NCI-H146 (cell line): ENCODE measurements around the gene RGS17.
"Not testable (repeated sequence)": the region's sequence is repeated elsewhere in the genome, so short reads cannot be mapped to it uniquely, and the experiment has no call there.

Source experiments
- DNase-seq: peaks from one replicate; lab custom pipeline; 2025; lab: John Stamatoyannopoulos, UW

The RGS17 gene

DNA sequence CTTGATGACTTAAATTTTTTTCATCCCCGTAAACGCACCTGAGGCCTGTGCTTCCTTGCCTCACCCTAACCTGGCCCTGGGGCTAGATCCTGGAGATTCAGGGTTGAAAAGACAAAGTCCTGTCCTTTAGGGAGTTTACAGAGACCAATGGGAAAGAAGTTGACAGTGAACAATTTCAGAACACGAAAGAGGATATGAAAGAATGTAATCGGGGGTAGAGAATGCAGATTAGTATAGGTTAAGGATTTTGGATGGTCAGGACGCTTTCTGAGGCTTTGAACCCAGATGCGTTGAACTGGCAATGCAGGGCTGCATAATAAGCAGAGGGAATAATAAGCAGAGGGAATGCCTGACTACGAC is 146.6 kb downstream of the RGS17 start:
- DNase-seq, result no peak

DNA sequence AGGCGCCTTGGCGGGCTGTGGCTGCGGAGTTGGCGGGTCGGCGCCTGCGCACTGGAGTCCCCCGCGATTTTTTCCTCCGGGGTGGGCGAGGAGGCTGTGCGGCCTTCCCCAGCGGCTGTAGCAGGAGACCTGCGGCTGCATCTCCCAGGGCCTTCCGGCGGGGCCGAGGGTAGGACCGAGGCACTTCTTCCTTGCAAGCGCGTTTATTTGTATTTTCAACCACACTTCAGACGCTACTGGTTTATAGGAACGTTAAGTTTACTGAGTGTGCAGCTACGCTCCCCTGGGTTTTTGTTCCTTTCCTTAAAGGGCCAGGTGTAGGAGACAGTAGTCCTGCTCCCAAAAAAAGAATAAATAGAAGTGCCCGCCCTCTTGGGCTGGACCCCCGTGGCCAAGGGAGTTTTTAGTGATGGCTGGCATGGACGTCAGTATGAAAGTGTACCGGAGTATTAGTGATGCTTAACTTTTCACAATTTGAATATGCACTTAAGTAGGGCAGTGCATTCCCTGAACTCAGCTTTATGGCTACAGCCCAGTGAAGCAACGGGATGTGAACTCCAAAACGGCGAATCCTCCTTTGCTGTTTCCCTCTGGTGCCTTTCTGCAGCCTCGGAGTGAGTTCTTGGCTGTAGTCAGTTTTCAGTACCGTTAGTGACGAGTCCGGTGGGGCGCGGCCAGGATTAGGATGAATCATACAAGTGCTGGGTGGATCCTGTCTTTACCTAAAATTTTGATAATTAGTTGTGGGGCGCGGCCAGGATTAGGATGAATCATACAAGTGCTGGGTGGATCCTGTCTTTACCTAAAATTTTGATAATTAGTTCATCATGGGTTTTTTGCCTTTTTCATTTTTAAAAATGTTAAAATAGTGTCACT is 147.2 kb downstream of the RGS17 start:
- peak; percentile 99 for DNase-seq

DNA sequence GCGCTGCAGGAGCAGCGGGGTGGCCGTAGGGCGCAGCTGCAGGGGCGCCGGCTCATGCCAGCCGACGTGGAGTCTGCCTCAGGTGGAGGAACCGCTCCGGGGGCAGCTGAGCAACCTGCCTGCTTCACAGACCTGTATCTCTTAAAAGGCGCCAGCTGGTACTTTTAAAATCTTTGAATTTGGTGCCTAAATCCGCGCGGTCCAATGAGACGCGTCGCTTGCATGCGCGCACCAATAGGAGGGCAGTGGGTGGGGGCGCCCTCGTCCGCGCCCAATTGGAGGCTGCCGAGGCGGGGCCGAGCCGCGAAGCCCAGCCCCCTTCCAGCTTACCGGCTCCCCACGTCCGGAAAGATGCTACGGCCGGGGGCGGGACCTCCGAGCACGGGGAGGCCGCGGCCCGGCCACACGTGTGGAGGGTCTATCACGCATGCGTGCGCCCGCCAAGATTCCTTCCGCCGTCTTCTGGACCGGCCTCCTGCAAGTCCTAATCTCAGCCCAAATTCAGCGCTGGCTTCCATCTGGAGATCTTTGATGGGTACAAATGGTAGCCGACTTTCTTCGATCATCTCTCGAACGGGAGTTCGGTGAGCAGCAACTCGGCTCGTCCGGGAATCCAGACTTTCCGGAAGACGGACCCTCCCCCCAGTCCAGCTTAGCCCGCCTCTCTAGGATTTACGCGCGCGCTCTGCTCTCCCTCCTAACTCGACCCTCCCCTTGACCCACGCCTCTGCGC is 148.0 kb downstream of the RGS17 start, which contains the start of gene FBXO5:
TSS of gene FBXO5 (minus strand) at position 138 of the 733 bp plus-strand sequence. CDS start at position 56, 82 bp downstream.
- peak; percentile 100 for DNase-seq

DNA sequence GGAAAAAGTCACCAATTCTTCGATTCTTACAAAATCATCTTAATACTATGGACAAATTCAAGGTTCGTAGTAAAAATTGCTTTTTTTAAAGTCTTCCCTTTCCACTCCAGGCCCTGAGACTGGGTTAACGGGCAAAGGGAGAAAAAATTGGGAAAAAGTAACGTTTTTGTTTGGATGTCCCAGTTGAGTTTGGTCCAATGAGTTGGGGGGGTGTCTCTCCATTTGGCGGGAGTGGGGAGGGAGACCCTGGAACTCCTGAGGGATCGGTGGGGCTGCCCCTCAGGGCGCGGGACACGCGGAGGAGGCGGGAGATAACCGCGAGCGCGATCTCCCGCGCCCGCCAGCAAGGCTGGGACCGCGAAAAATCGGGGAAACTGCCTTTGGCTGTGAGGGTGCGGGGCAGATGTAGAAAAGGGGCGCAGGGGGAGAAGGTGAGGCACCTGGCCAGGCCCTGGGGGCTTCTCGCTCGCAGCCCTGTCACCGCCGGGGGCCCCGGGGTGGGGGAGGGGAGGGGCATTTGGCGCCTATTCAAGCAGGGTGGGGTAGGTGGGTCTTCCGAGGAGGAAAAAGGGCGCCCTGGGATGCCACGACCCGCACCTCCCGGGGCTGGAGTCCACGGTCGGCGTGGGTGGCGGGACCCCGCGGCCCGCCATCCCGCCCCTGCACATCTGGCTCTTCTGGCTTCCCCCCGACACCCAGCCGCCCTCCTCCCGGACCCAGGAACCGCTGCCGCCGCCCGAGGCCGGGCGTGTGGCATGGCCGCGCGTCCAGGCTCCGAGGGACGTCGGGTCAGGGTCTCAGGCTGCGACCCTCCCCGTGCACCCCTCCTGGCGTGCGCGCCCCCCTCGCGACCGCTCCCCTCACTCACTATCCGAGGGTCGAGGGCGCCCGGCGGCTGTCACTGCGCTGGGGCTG is 148.8 kb downstream of the RGS17 start:
- DNase-seq, result peak; percentile 69

DNA sequence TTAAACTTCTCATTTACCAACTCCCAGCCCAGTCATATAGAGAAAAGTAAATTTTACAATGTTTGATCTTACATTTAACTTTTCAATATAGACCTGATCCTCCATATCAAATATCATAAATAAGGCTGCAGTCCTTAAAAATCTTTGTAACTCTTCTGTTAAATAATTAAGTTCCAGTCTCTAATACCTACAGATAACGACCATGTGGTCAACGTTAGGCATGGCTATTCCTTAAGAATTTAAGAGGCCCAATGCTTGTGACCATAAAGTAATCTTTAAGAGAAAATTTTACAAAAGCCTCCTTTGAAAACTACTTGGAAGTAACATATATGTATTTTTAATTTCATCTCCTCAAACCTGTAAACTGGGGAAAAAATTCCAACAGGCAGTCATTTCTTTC is 149.9 kb downstream of the RGS17 start:
- DNase-seq, result no peak

DNA sequence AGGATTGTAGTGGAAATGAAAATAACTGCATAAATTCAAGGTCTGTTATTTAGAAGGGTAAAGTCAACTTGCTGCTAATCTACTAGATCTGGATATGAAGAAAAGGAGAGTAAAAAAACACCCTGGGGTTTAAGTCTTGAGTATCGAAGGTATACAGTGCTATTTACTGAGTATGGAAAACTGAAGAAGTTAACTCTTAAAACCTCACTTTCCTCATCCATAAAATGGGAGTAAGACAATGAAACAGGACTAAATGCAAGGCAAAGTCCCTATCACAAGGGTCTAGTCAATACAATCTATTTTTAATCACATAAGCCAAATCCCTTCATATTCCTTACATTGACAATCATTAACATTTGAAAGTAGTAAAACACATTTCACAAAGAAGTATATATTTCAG is 150.4 kb downstream of the RGS17 start:
- DNase-seq, result no peak

DNA sequence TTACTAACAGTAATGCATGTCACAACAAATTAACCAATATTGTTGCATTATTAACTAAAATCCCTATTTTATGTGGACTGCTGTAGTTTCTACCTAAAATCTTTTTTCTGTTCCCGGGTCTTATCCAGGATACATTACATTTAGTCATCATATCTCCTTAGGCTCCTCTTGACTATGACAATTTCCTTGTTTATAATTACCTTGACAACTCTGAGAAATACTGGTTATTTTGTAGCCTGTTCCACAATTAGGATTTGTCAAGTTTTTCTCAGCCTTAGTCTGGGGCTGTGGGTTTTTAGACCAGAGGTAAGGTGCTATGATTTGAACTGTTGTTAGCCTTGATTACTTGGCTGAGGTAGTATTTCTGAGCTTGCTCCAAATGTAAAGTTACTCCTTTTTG is 152.0 kb downstream of the RGS17 start:
- no peak for DNase-seq

DNA sequence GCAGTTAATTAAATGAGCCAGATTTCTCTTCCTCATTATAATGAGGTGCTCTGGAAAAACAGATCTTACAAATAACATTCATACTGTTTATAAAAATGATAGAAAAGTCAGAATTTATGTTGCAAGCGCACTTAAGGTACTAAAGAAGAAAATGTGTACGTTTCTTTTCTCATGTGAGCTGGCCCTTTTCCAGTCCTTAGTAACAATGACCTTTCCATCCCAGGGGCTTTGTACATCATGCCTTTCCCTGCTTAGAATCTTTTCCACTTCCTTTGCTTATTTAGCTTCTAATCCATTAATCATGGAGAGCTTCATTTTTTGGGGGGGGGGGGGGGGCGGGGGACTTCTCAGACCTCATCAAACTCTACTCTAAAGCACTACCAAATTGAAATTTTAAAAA is 153.0 kb downstream of the RGS17 start:
- no peak for DNase-seq

DNA sequence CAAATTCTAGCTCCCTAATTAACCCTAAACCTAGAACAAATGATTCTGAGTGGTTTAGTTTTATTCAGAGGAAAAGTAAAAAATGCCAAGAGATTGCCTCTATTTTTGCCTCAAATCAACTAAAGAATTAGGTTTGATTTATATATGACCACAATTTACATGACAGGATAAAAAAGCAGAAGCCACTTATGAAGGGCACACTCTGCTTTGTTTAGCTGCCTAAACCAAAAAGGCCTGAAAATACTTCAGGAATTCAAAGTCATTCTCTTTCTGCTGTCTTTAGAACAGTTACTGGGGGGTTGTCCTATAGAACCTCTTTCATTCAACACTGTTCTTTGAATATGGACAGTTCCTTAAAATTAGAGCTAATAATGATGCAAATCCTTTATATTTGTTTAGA is 153.5 kb downstream of the RGS17 start:
- DNase-seq, result no peak

DNA sequence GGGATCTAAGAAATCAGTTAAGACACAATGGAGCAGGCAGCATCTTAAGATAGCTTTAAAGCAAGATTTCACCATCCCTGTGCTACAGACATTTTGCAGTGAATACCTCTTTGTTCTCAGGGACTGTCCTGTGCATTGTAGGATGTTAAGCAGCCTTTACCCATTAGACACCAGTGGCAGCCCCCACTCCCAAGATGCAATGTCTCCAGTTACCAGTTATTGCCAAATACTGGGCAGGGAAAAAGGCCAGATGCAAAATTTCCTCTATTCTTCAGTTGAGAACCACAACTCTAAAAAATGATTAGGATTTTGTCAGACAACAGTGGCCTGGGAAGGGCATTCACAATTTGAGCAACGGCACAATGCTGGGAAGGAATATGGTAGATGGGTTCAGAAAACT is 154.3 kb downstream of the RGS17 start:
- DNase-seq, result no peak

DNA sequence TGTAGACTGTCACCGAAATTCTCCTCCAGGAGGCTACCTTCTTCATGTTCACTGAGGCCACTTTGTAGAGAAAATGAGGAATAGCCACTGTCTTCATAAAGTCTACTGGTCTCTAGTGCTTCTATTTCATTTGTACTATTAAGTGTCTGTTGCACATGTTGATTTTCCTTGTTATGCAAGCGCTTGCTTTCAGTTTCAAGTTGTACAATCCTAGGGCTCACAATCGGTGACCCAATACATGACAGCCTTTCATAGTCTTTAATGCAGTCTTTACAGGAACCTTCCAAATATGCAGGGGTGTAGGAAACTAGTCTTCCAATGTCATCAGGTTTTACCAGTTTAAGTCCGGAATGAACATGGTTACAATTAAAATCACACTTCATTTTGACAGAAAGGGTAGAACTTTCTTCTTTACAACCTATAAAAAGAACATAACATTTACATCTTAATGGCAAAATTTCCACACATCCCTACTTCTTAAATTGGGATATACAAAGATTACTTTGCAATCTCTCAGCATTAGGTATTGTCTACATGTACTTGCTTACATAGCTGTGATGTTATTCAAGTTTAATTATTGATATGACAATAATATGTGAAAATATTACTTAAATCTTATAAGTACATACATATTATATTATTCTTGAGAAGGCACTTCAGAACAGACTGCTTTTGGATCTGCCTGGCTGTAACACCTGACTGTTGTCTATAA is 155.7 kb downstream of the RGS17 start:
- no peak for DNase-seq

DNA sequence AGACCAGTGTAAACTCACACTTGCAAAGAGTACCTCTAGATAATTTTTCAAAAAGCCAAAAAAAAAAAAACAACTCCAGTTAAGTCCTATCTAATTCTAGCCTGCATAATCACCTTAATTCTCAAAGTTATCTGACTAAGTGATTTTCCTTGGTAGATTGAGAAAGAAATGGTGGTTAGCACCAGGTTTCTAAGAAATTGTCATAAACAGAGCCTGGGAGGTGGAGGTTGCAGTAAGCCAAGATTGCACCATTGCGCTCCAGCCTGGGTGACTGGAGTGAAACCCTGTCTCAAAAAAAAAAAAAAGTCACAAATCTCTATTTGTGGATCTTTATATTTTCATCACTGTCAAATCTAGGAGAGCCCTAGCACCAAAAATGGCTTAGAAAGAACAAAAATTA is 157.2 kb downstream of the RGS17 start:
- no peak for DNase-seq

DNA sequence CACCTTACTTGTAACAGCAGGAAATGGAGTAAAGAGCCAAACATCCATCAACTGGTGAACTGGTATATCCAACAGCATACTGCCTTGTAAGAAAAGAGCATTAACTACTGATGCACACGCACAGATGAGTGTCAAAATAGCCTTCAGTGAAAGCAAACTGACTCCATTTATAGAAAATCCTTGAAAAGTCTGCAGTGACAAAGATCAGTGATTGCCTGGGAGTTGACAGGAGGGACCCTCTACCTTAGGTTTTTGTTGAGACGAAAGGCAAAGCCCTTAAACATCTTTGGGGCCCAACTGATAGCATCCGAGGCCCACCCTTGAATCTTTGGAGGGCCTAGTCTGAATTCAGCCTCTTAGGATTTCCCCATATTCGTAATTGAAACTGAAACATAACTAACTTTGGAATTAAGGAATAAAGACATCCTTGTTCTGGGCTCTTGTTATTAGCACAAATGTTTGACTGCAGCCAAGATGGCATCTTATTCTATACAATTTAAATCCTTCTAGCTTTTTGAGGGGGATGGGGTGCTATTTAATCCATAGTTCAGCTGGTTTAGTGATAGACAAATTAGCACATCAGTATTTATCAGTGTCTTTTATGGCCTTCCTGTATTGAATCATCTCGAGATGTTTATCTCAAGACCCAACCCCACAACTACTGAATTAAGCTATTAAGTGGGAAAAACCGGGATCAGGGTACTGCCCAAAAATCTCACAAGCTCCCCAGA is 161.2 kb downstream of the RGS17 start:
- DNase-seq, result no peak

DNA sequence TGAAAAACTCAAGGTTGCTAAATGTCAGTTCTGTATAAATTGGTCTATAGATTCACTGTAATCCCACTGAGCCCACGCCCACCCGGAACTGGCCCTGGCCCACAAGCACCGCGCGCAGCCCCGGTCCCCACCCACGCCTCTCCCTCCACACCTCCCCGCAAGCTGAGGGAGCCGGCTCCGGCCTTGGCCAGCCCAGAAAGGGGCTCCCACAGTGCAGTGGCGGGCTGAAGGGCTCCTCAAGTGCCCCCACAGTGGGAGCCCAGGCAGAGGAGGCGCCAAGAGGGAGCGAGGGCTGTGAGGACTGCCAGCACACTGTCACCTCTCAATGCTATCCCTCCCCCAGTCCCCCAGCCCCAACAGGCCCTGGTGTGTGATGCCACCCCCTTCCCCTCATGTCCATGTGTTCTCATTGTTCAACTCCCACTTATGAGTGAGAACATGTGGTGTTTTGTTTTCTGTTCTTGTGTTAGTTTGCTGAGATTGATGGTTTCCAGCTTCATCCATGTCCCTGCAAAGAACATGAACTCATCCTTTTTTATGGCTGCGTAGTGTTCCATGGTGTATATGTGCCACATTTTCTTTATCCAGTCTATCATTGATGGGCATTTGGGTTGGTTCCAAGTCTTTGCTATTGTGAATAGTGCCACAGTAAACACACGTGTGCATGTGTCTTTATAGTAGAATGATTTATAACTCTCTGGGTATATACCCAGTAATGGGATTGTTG is 164.8 kb downstream of the RGS17 start:
- DNase-seq, result not testable (repeated sequence)

DNA sequence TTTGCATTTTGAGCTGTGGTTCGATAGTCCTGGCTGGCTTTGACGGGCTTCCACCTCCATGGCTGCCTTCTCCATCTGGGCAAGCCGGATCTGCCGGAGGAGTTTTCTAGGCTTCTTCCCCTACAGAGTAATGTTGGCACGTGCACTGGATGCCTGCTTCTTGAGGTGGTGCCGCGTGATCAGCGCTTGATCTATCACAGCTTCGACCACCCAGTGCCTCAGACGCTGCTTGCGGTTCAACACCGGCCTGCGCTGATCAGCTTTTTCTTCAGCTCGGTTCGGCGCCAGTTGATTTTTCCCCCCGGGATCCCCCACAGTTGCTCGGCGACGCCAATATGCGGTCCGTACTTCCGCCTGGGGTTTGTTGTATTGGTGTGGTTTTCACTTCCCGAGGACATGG is 171.7 kb downstream of the RGS17 start:
- no peak for DNase-seq

DNA sequence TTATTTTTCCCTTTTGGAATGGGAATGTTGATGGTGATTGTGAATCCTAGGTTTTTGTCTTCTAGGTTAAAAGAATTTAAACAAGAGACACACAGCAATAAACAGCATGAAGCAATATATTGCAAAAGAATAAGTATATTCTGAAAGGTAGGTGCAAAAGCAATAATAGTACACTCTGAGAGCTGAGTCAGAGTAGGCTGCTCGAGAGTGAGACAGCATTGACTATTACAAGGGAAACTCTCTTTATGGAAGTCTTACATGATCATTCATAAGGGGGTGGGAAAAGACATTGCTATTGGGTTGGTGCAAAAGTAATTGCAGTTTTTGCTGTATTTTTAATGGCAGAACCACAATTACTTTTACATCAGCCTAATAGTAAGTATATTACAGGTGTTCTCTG is 173.3 kb downstream of the RGS17 start:
- DNase-seq, result no peak
